GM19240 (cell line): ENCODE data around the gene PDAP1.
"Not testable (repeated sequence)": the region's sequence is repeated elsewhere in the genome, so short reads cannot be mapped to it uniquely, and the experiment has no call there.

Source experiments
- DNase-seq: peaks from one replicate; pipeline ENCODE4 v3.0.0; 2011; ENCODE audit warnings: low spot score; ENCODE audit not compliant: insufficient read length

Gene PDAP1

DNA sequence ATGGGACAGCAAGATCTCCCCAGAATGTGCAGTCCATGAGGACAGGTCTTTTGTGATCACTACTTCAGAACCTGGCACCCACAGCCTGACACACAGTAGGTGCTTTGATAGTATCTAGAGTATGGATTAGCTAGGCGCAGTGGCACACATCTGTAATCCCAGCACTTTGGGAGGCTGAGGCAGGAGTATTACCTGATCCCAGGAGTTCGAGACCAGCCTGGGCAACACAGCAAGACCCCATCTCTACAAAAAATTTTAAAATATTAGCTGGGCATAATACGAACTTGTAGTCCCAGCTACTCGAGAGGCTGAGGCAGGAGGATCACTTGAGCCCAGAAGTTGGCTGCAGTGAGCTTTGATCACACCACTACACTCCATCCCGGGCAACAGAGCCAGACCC lies 56.1 kb downstream of the PDAP1 start:
- DNase-seq: no peak

DNA sequence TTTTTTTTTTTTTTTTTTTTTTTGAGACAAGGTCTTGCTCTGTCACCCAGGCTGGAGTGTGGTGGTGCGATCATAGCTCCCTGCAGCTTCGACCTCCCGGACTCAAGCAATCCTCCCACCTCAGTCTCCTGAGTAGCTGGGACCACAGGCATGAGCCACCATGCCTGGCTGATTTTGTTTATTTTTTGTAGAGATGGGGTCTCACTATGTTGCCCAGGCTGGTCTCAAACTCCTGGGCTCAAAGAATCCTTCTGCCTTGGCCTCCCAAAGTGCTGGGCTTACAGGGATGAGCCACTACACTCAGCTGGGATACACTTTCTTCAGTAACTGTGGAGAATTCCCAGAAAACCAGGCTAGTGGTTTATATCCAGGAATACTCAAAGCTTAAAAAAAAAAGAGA lies 57.8 kb downstream of the PDAP1 start:
- not testable (repeated sequence) for DNase-seq
